Measurements from ENCODE around the gene TNS3. TPM values are rescaled to one million over a fixed set of nuclear protein-coding genes. Genes with fewer than 3 reads are reported as not detected.

TNS3 gene
- total and polyA plus RNA-seq, 2 of the 13 experiments (the other 11 are each of a cell fraction or from before 2014, with no cell fraction given) = 52.9 to 55.7 TPM

DNA sequence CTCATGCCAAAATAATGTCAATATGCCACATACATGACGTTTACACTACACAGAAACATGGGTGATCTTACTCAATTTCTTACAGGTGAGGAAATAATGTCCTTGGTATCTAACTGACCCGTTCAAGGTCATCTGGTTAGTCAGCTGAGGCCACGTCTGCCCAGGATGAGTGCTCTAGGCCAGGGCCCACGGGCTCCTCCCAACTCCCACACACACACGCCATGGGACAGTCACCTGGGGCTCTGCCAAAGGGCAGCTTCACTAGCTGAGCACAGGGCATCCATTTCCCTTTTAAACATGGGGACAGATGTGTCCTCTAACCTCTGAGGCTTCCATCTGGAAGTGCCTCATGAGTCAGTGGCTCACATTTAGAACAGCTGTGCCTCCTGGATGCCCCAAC is 123.9 kb downstream of the TNS3 start (continued):
- TF ChIP-seq ARNT2 (CRISPR knock-in tag; IDR thresholded peaks at IDR 0.05; ENCODE audit: low read depth) (no peak), ZNF138 (CRISPR knock-in tag; IDR thresholded peaks at IDR 0.05; ENCODE audit: low read depth) (no peak), EEA1 (CRISPR knock-in tag; IDR thresholded peaks at IDR 0.05; ENCODE audit: borderline replicate concordance) (no peak), POLR2A (IDR thresholded peaks at IDR 0.05; ENCODE audit: insufficient read depth in 1 of 2, low read depth in 2 of 2, low read length in 2 of 2) (no peak), ZFP36L1 (CRISPR knock-in tag; IDR thresholded peaks at IDR 0.05) (no peak), ZNF34 (CRISPR knock-in tag; IDR thresholded peaks at IDR 0.05; ENCODE audit: borderline replicate concordance) (no peak), GATA4 (IDR thresholded peaks at IDR 0.05; ENCODE audit: borderline replicate concordance, low read depth) (no peak), ESRRA (CRISPR knock-in tag; IDR thresholded peaks at IDR 0.05; ENCODE audit: low read depth) (0 out of 2 replicates have a peak, but pooled peaks have one; percentile 43), MAF1 (CRISPR knock-in tag; IDR thresholded peaks at IDR 0.05; ENCODE audit: borderline replicate concordance) (no peak), KDM6A (CRISPR knock-in tag; IDR thresholded peaks at IDR 0.05; ENCODE audit: low read depth) (no peak), ETV5 (CRISPR knock-in tag; IDR thresholded peaks at IDR 0.05; ENCODE audit: borderline replicate concordance) (no peak), MTF2 (CRISPR knock-in tag; IDR thresholded peaks at IDR 0.05; ENCODE audit: borderline replicate concordance) (no peak), YEATS2 (CRISPR knock-in tag; IDR thresholded peaks at IDR 0.05; ENCODE audit: borderline replicate concordance) (no peak; the same call in 1 of the 2 replicates), ZNF883 (CRISPR knock-in tag; IDR thresholded peaks at IDR 0.05; ENCODE audit: not compliant biosample characterization) (no peak), DNMT1 (CRISPR knock-in tag; IDR thresholded peaks at IDR 0.05) (no peak), ATF7 (IDR thresholded peaks at IDR 0.05) (no peak), ATF7 (CRISPR knock-in tag; IDR thresholded peaks at IDR 0.05) (no peak)
- TF ChIP-seq, protein P1, sequence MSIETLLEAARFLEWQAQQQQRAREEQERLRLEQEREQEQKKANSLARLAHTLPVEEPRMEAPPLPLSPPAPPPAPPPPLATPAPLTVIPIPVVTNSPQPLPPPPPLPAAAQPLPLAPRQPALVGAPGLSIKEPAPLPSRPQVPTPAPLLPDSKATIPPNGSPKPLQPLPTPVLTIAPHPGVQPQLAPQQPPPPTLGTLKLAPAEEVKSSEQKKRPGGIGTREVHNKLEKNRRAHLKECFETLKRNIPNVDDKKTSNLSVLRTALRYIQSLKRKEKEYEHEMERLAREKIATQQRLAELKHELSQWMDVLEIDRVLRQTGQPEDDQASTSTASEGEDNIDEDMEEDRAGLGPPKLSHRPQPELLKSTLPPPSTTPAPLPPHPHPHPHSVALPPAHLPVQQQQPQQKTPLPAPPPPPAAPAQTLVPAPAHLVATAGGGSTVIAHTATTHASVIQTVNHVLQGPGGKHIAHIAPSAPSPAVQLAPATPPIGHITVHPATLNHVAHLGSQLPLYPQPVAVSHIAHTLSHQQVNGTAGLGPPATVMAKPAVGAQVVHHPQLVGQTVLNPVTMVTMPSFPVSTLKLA (IDR thresholded peaks at IDR 0.05) = no peak
- TF ChIP-seq, protein P2, sequence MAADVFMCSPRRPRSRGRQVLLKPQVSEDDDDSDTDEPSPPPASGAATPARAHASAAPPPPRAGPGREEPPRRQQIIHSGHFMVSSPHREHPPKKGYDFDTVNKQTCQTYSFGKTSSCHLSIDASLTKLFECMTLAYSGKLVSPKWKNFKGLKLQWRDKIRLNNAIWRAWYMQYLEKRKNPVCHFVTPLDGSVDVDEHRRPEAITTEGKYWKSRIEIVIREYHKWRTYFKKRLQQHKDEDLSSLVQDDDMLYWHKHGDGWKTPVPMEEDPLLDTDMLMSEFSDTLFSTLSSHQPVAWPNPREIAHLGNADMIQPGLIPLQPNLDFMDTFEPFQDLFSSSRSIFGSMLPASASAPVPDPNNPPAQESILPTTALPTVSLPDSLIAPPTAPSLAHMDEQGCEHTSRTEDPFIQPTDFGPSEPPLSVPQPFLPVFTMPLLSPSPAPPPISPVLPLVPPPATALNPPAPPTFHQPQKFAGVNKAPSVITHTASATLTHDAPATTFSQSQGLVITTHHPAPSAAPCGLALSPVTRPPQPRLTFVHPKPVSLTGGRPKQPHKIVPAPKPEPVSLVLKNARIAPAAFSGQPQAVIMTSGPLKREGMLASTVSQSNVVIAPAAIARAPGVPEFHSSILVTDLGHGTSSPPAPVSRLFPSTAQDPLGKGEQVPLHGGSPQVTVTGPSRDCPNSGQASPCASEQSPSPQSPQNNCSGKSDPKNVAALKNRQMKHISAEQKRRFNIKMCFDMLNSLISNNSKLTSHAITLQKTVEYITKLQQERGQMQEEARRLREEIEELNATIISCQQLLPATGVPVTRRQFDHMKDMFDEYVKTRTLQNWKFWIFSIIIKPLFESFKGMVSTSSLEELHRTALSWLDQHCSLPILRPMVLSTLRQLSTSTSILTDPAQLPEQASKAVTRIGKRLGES (CRISPR knock-in tag; IDR thresholded peaks at IDR 0.05; ENCODE audit: borderline replicate concordance) = no peak
- TF ChIP-seq, protein P3, sequence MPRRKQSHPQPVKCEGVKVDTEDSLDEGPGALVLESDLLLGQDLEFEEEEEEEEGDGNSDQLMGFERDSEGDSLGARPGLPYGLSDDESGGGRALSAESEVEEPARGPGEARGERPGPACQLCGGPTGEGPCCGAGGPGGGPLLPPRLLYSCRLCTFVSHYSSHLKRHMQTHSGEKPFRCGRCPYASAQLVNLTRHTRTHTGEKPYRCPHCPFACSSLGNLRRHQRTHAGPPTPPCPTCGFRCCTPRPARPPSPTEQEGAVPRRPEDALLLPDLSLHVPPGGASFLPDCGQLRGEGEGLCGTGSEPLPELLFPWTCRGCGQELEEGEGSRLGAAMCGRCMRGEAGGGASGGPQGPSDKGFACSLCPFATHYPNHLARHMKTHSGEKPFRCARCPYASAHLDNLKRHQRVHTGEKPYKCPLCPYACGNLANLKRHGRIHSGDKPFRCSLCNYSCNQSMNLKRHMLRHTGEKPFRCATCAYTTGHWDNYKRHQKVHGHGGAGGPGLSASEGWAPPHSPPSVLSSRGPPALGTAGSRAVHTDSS (CRISPR knock-in tag; conservative IDR thresholded peaks at IDR 0.05) = no peak
- TF ChIP-seq, protein P4, sequence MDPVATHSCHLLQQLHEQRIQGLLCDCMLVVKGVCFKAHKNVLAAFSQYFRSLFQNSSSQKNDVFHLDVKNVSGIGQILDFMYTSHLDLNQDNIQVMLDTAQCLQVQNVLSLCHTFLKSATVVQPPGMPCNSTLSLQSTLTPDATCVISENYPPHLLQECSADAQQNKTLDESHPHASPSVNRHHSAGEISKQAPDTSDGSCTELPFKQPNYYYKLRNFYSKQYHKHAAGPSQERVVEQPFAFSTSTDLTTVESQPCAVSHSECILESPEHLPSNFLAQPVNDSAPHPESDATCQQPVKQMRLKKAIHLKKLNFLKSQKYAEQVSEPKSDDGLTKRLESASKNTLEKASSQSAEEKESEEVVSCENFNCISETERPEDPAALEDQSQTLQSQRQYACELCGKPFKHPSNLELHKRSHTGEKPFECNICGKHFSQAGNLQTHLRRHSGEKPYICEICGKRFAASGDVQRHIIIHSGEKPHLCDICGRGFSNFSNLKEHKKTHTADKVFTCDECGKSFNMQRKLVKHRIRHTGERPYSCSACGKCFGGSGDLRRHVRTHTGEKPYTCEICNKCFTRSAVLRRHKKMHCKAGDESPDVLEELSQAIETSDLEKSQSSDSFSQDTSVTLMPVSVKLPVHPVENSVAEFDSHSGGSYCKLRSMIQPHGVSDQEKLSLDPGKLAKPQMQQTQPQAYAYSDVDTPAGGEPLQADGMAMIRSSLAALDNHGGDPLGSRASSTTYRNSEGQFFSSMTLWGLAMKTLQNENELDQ (CRISPR knock-in tag; IDR thresholded peaks at IDR 0.05; ENCODE audit: borderline replicate concordance) = no peak

All from HepG2 (cell line).